Measurements from ENCODE around the gene TPM4.
A peak's percentile ranks its signal among the peaks of the same experiment; 100 is the strongest.

Gene TPM4

DNA sequence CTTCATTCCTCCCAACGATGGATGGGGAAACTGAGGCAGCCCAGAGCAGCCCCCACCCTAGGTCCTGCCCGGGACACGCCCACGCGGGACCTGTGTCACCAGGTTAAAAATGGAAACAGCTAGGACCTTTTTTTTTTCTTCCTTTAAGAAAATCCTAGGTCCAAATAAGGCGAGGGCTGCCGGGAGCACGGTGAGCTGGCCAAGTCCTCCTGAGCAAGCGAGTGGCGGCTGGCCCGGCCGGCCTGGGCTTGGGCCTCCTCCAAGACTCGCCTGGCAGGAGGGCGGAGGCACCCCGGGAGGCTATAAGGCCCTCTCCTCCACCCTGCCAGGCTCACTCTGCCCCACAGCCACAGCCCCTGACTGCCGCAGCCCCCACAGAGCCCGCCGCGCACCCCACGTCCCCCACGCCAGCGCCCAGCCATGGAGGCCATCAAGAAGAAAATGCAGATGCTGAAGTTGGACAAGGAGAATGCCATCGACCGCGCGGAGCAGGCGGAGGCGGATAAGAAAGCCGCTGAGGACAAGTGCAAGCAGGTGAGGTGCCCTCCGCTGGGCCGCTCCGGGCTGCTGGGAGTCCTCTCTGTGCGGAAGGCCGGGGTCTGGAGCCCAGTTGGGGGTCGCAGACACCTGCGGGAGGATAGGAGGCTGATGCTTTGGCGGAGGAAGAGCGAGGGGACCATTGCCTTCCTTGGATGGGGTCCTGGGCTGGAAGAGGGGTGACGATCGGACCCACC lies 8.9 kb upstream of the TPM4 start:
- Histone ChIP-seq H3K9me2 (replicated peaks; ENCODE audit: control insufficient read depth, low read length) (no peaks in the 10 kb centered on the region), H3K4me3 (ENCODE audit: low read length) (no peak overlapping the region), H3K27me3 (ENCODE audit: control insufficient read depth, low read length) (no peaks in the 10 kb centered on the region), H4K20me1 (ENCODE audit: control insufficient read depth, insufficient read depth, low read depth, low read length) (no peaks in the 10 kb centered on the region), H3K9me3 (ENCODE audit: control insufficient read depth, insufficient read depth, low read length) (no peaks in the 10 kb centered on the region), H3F3A (ENCODE audit: control insufficient read depth, insufficient read depth) (peaks cover 7% of the 10 kb centered on the region; the same call in 1 of the 2 replicates), H3K27ac (ENCODE audit: low read depth, low read length) (no peak overlapping the region), H3K4me1 (ENCODE audit: control insufficient read depth, low read length) (peaks cover 34% of the 10 kb centered on the region), H3K4me2 (ENCODE audit: low read length) (no peak overlapping the region), H3K36me3 (ENCODE audit: control insufficient read depth, low read length) (no peaks in the 10 kb centered on the region), H3K79me2 (ENCODE audit: control insufficient read depth, low read length) (no peaks in the 10 kb centered on the region)
- TF ChIP-seq EZH2phosphoT487 (IDR thresholded peaks at IDR 0.05; ENCODE audit: borderline replicate concordance, low read length), result no peak

- H3K79me2 ChIP-seq (ENCODE audit: control insufficient read depth, low read length), result no peaks in the 10 kb centered on the region
- H3K4me2 ChIP-seq (ENCODE audit: low read length), result no peak overlapping the region
- TF ChIP-seq, protein P1, sequence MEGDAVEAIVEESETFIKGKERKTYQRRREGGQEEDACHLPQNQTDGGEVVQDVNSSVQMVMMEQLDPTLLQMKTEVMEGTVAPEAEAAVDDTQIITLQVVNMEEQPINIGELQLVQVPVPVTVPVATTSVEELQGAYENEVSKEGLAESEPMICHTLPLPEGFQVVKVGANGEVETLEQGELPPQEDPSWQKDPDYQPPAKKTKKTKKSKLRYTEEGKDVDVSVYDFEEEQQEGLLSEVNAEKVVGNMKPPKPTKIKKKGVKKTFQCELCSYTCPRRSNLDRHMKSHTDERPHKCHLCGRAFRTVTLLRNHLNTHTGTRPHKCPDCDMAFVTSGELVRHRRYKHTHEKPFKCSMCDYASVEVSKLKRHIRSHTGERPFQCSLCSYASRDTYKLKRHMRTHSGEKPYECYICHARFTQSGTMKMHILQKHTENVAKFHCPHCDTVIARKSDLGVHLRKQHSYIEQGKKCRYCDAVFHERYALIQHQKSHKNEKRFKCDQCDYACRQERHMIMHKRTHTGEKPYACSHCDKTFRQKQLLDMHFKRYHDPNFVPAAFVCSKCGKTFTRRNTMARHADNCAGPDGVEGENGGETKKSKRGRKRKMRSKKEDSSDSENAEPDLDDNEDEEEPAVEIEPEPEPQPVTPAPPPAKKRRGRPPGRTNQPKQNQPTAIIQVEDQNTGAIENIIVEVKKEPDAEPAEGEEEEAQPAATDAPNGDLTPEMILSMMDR (IDR thresholded peaks at IDR 0.05; ENCODE audit: low read depth, low read length, poor library complexity, severe bottlenecking), result no peak
- no peak for TF ChIP-seq EZH2phosphoT487 (IDR thresholded peaks at IDR 0.05; ENCODE audit: borderline replicate concordance, low read length)
- peaks cover 35% of the 10 kb centered on the region for H3K4me1 ChIP-seq (ENCODE audit: control insufficient read depth, low read length)
- H4K20me1 ChIP-seq (ENCODE audit: control insufficient read depth, insufficient read depth, low read depth, low read length), result no peaks in the 10 kb centered on the region
- no peaks in the 10 kb centered on the region for H3K27me3 ChIP-seq (ENCODE audit: control insufficient read depth, low read length)
- H3K9me3 ChIP-seq (ENCODE audit: control insufficient read depth, insufficient read depth, low read length), result no peaks in the 10 kb centered on the region
- H3K4me3 ChIP-seq (ENCODE audit: low read length), result no peak overlapping the region
- H3F3A ChIP-seq (ENCODE audit: control insufficient read depth, insufficient read depth), result peaks cover 7% of the 10 kb centered on the region
- H3K9me2 ChIP-seq (replicated peaks; ENCODE audit: control insufficient read depth, low read length), result no peaks in the 10 kb centered on the region
- H3K36me3 ChIP-seq (ENCODE audit: control insufficient read depth, low read length), result no peaks in the 10 kb centered on the region
- no peak overlapping the region for H3K27ac ChIP-seq (ENCODE audit: low read depth, low read length)
Measured at GRCh38 chr19:16068696-16069259, 7.5 kb upstream of the TPM4 start.

GRCh38 chr19:16069813-16070365 lies 6.4 kb upstream of the TPM4 start:
- Histone ChIP-seq H3F3A (ENCODE audit: control insufficient read depth, insufficient read depth) (peaks cover 15% of the 10 kb centered on the region), H3K79me2 (ENCODE audit: control insufficient read depth, low read length) (no peaks in the 10 kb centered on the region), H3K4me1 (ENCODE audit: control insufficient read depth, low read length) (peaks cover 44% of the 10 kb centered on the region)

More at GRCh38 chr19:16069813-16070365, 6.4 kb upstream of the TPM4 start:
- no peaks in the 10 kb centered on the region for H3K36me3 ChIP-seq (ENCODE audit: control insufficient read depth, low read length)
- H3K9me2 ChIP-seq (replicated peaks; ENCODE audit: control insufficient read depth, low read length), result no peaks in the 10 kb centered on the region
- TF ChIP-seq, protein P1 (IDR thresholded peaks at IDR 0.05; ENCODE audit: low read depth, low read length, poor library complexity, severe bottlenecking), result no peak
- TF ChIP-seq EZH2phosphoT487 (IDR thresholded peaks at IDR 0.05; ENCODE audit: borderline replicate concordance, low read length), result no peak
- H3K4me3 ChIP-seq (ENCODE audit: low read length), result peak overlapping the region; percentile 64
- peak overlapping the region; percentile 73 for H3K4me2 ChIP-seq (ENCODE audit: low read length)
- no peaks in the 10 kb centered on the region for H3K27me3 ChIP-seq (ENCODE audit: control insufficient read depth, low read length)
- no peaks in the 10 kb centered on the region for H3K9me3 ChIP-seq (ENCODE audit: control insufficient read depth, insufficient read depth, low read length)
- H3K27ac ChIP-seq (ENCODE audit: low read depth, low read length), result peak overlapping the region; percentile 76
- H4K20me1 ChIP-seq (ENCODE audit: control insufficient read depth, insufficient read depth, low read depth, low read length), result no peaks in the 10 kb centered on the region
